ENCODE measurements around the gene PYY.
"Not testable (repeated sequence)": the region's sequence is repeated elsewhere in the genome, so short reads cannot be mapped to it uniquely, and the experiment has no call there.

The PYY gene

DNA sequence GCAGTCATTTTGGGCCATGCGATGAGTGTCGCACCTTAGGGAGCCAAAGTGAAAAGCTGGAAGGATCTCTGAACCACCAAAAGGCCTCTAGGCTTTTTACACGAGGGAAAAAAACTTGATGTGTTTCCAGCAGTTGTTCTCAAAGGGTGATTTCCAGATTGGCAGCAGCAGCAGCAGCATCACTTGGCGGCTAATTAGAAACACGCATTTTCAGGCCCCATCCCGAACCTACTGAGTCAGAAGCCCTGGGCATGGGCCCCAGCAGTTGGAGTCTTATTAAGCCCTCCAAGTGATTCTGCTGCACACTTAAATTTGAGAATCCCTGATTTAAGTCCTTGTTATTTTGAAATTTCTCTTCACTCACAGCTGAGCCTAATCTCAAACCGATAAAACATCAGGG lies 25.3 kb upstream of the PYY start:
- H3K4me3 ChIP-seq (ENCODE audit: low read depth, low read length): no peak overlapping the region
- TF ChIP-seq, protein P1, sequence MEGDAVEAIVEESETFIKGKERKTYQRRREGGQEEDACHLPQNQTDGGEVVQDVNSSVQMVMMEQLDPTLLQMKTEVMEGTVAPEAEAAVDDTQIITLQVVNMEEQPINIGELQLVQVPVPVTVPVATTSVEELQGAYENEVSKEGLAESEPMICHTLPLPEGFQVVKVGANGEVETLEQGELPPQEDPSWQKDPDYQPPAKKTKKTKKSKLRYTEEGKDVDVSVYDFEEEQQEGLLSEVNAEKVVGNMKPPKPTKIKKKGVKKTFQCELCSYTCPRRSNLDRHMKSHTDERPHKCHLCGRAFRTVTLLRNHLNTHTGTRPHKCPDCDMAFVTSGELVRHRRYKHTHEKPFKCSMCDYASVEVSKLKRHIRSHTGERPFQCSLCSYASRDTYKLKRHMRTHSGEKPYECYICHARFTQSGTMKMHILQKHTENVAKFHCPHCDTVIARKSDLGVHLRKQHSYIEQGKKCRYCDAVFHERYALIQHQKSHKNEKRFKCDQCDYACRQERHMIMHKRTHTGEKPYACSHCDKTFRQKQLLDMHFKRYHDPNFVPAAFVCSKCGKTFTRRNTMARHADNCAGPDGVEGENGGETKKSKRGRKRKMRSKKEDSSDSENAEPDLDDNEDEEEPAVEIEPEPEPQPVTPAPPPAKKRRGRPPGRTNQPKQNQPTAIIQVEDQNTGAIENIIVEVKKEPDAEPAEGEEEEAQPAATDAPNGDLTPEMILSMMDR (IDR thresholded peaks at IDR 0.05; ENCODE audit: control insufficient read depth, extremely low read depth, insufficient read depth): no peak
- no peak for DNase-seq (ENCODE audit: low read depth)

DNA sequence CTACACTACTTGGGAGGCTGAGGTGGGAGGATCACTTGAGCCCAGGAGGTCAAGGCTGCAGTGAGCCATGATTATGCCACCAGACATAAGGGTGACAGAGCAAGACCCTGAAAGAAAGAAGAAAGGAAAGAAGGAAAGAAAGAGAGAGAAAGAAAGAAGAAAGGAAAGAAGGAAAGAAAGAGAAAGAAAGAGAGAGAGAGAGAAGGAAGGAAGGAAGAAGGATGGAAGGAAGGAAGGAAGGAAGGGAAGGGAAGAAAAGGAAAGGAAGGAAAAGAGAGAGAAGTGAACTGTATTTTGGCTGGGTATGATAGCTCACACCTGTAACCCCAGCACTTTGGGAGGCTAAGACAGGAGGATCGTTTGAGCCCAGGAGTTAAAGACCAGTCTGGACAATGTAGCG lies 24.3 kb upstream of the PYY start:
- no peak overlapping the region for H3K4me3 ChIP-seq (ENCODE audit: low read depth, low read length)
- DNase-seq (ENCODE audit: low read depth): no peak
- TF ChIP-seq, protein P1 (IDR thresholded peaks at IDR 0.05; ENCODE audit: control insufficient read depth, extremely low read depth, insufficient read depth): no peak

DNA sequence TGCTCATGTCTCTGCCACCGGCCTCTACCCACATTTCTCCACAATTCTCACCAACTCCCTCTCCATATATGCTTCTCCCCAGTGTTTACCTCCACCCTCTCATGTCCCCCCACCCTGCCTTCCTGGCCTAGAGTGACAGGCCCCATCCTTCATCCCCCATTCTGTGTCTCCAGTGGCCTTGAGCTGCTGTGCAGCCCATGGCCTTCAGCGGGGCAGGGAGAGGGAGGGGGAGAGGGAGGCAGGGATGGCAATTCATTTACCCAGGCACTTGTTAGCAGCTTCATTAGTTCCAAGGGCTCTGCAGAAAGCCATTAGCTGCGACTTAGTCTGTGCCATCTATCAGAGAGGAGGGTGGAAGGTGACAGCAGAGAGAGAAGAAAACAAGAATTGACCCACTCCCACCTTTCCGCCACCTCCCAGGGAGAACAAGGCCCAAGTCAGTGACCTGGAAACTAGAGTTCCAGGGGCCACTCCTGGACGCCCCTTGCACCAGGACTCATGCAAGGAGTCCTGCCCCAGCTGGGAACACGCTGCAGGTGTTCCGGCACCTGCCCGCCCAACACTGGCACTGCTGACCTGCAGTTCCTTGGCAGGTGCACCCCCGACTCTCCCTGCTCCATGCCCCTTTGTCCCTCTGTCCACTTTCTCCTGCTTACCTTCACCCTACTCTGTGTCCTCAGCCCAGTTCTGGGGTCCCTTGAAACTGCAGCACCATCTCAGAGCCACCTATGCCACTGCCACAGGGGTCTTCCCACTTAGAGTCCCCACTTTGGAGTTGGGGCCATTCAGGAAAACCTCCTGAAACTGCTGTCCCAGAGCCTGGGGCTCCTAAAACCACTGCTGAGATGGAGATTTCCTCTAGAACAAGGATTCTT lies 23.5 kb upstream of the PYY start:
- TF ChIP-seq, protein P1 (IDR thresholded peaks at IDR 0.05; ENCODE audit: control insufficient read depth, extremely low read depth, insufficient read depth): no peak

DNA sequence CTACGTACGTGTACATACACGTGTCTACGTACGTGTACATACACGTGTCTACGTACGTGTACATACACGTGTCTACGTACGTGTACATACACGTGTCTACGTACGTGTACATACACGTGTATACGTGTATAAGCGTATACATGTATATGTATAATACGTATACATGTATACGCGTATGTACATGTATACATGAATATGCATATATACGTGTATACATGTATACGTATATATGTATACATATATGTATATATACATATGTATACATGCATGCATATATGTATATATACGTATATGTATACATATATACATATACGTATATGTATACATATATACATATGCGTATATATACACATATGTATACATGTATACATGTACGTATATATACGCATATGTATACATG lies 22.2 kb upstream of the PYY start:
- no peak for DNase-seq (ENCODE audit: low read depth)
- no peak overlapping the region for H3K4me3 ChIP-seq (ENCODE audit: low read depth, low read length)
- TF ChIP-seq, protein P1 (IDR thresholded peaks at IDR 0.05; ENCODE audit: control insufficient read depth, extremely low read depth, insufficient read depth): no peak

More for the DNA sequence above, 23.5 kb upstream of the PYY start:
- DNase-seq (ENCODE audit: low read depth): no peak
- H3K4me3 ChIP-seq (ENCODE audit: low read depth, low read length): no peak overlapping the region

DNA sequence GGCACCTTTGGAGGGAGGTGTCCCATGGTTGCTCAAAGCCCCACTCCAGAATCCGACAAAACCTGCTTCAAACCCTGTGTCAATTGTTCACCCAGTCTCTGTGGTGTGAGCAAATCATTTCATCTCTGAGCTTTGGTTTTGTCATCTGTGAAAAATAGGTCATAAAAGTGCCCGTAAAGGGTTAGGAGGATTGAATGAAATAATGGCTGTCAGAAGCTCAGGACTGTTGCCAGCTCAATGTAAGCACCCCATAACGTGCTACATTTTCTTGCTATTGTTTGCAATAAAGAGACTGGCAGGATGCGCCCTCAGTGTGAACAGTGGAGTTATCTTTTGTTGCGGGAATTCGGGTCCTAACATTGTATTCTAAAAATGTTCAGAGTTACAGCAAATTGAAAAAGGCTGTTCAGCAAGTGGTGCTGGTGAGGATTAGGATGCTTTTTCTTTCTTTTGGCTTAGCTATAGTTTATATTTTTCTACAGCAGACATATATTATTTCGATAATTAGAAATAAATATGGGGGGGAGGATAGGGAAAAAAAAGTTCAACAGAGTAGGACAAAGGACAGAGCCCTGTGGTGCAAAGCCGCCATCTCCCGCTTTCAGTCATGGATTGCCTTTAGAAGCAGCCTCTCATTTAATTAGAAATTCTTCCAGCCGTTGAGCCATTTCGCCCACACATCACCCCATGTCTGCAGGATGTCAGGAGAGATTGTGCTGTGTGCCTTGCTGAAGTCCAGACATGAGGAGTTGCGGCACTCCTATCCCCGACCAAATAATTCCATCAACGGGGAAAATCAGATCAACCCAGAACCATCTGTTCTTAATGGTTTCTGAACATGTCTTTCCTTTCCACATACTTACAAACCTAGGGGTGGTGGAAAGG lies 20.9 kb upstream of the PYY start:
- DNase-seq (ENCODE audit: low read depth): no peak
- TF ChIP-seq, protein P1 (IDR thresholded peaks at IDR 0.05; ENCODE audit: control insufficient read depth, extremely low read depth, insufficient read depth): no peak
- H3K4me3 ChIP-seq (ENCODE audit: low read depth, low read length): no peak overlapping the region

DNA sequence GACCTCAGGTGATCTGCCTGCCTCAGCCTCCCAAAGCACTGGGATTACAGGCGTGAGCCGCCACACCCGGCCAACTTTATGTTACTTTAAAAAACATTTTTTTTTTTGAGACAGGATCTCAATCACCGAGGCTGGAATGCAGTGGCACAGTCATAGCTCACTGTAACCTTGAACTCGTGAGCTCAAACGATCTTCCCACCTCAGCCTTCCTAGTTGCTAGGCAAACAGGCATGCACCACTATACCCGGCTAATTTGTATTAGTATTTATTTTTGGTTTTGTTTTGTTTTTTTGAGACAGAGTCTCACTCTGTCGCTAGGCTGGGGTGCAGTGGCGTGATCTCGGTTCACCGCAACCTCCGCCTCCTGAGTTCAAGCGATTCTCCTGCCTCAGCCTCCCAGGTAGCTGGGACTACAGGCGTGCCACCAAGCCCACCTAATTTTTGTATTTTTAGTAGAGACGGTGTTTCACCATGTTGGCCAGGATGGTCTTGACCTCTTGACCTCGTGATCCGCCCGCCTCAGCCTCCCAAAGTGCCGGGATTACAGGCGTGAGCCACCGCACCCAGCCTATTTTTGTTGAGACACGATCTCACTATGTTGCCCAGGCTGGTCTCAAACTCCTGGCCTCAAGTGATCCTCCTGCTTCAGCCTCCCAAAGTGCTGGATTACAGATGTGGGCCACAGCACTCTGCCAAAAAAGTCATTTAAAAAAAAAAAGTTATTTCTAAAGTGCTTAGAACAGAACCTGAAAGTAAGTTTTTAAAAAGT lies 18.9 kb upstream of the PYY start:
- not testable (repeated sequence) for DNase-seq (ENCODE audit: low read depth); H3K4me3 ChIP-seq (ENCODE audit: low read depth, low read length)

DNA sequence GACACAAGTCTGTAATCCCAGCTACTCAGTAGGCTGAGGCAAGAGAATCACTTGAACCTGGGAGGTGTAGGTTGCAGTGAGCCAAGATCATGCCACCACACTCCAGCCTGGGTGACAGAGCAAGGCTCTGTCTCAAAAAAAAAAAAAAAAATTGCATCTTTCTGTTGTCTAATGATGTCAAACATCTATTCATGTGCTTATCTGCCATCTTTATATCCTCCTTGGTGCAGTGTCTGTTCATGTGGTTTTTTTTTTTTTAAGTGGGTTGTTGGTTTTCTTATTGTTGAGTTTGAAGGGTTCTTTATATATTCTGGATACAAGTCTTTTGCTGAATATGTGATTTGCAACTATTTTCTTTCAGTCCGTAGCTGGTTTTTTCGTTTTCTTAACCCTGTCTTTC lies 17.7 kb upstream of the PYY start:
- DNase-seq (ENCODE audit: low read depth): not testable (repeated sequence)

More for the DNA sequence above, 17.7 kb upstream of the PYY start:
- not testable (repeated sequence) for H3K4me3 ChIP-seq (ENCODE audit: low read depth, low read length)

All from LNCaP clone FGC (cell line).